ENCODE measurements around the gene SMARCD2.
"Not testable (repeated sequence)": the region's sequence is repeated elsewhere in the genome, so short reads cannot be mapped to it uniquely, and the experiment has no call there.

SMARCD2 gene

DNA sequence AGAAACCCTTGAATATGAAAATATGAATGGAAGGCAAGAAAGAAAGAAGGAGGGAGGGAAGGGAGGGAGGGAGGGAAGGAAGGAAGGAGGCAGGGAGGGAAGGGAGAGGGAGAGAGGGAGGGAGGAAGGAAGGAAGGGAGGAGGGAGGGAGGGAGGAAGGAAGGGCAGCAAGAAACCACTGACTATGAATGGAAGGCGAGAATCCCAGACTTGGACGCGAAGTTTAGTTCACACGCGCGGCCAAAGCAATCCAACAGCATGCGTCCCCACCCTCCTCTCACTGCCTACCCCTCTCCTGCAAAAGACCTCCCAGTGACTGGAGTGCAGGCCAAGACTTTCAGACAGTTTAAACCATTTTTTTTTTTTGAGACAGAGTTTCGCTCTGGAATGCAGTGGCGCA is 7.9 kb upstream of the SMARCD2 start:
- no peak for DNase-seq (ENCODE audit: low read depth in 2 of 2)

DNA sequence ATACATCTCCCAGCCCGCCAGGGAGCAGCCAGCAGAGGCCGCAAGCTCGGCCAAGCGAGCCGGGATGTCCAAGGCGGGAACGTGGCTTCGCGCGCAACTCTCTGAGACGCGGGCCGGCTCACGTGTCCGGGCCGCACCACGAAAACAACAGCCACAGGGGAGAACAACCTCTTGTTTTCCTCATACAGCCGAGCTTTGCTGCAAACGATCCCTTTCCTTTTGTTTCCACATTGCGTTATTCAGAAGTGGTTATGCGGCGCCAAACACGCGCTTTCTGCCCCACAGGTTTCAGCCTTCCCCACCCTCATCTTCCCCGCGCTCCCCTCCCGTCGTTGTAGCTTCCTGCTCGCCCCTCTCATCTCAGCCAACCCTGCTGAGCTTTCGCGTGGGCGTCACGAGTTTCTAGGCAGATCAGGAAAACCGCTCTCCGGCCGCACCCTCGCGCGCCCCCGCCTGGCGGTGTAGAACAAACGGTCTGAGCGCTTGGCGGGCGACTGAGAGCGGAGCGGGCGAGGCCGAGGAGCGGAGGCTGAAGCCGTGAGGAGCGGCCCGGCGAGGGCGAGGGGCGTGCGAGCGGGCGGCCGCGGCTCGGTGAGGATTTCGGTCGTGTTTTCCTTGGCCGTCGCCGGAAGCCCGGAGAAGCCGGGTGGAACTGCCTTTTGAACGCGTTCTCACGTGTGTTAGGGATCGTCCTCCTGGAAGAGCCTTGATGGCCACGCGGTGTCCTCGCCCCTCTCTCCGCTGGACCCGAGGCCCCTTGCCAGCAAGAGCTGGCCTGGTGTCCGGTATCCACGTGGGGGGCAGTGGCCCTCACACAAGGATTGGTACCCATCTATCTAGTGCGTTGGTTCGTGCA is 6.6 kb upstream of the SMARCD2 start:
- DNase-seq (ENCODE audit: low read depth in 2 of 2), result peak; percentile 93 to 97

- DNase-seq (ENCODE audit: low read depth in 2 of 2), result no peak
Measured at GRCh38 chr17:63847525-63848249, 5.2 kb upstream of the SMARCD2 start.

DNA sequence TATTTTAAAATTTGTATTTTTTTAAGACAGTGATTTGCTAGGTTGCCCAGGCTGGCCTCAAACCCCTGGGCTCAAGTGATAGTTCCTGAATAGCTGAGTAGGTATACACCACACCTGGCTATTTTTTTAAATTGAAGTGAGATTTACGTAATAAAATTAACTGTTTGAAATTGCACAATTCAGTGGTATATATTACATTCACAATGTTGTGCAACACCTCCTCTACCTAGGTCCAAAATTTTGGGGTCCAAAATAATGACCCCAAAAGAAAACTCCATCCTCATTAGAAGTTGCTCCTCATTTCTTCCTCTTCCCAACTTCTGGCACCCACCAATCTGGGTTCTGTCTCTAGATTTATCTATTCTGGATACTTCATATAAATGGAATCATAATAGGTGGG is 3.0 kb upstream of the SMARCD2 start:
- no peak for DNase-seq (ENCODE audit: low read depth in 2 of 2)

GRCh38 chr17:63843910-63844677 is 1.6 kb upstream of the SMARCD2 start:
- no peak for DNase-seq (ENCODE audit: low read depth in 2 of 2)

DNA sequence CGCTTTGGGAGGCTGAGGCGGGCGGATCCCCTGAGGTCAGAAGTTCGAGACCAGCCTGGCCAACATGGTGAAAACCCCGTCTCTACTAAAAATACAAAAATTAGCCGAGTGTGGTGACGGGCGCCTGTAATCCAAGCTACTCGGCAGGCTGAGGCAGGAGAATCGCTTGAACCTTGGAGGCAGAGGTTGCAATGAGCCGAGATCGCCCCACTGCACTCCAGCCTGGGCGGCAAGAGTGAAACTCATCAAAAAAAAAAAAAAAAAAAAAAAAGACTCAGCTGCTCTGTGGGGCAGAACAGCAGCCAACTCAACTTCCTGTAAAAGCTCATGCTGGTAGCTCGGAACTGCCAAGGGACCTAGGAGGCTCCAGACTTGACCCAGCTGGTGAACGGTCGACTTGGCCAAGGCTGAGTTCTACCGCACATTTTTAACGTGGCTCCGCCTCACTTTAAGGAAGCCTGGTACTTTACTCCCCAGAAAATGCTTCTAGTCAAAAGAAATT is 953 bp upstream of the SMARCD2 start:
- not testable (repeated sequence) for DNase-seq (ENCODE audit: low read depth in 2 of 2)

- DNase-seq (ENCODE audit: low read depth in 2 of 2), result no peak
Measured at GRCh38 chr17:63842173-63842539, 329 bp downstream of the SMARCD2 start.

DNA sequence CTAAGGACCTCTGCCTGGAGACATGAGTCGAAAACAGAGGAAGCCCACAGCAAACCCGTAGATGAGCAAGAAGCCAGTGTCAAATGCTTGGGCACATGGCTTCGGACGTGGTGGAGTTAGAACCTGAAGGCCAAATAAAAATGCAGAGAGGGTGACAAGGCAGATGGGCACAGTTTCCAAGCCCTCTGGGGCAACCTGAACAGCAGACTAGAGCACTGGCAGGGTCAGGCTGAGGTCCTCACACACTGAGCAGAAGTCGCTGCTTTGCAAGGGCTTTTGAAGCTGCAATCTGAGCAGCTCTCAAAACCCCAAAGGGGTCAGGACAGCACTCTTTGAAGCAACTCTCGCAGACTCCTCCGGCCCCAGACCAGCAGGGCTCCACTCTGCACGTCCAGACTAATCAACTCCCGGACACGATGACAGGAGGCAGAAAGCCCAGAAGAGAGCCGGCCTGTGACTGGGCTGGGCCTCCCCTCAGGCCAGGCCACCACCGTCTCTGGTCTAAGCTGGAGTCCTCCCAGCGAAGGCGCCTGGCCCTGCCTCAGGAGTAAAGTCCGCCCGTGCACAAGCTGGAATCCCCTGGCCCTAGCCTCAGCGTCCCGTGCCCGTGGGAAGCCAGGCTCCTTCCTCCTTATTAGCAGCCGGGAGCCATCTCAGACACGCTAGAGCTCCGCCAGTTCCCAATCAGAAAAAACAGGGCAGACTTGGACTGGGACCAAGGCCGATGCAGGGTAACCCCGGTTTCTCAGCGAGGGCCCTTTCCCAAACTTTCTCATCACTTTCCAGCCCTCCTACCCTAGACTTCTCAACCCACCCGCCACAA is 924 bp downstream of the SMARCD2 start:
- DNase-seq (ENCODE audit: low read depth in 2 of 2), result no peak

DNA sequence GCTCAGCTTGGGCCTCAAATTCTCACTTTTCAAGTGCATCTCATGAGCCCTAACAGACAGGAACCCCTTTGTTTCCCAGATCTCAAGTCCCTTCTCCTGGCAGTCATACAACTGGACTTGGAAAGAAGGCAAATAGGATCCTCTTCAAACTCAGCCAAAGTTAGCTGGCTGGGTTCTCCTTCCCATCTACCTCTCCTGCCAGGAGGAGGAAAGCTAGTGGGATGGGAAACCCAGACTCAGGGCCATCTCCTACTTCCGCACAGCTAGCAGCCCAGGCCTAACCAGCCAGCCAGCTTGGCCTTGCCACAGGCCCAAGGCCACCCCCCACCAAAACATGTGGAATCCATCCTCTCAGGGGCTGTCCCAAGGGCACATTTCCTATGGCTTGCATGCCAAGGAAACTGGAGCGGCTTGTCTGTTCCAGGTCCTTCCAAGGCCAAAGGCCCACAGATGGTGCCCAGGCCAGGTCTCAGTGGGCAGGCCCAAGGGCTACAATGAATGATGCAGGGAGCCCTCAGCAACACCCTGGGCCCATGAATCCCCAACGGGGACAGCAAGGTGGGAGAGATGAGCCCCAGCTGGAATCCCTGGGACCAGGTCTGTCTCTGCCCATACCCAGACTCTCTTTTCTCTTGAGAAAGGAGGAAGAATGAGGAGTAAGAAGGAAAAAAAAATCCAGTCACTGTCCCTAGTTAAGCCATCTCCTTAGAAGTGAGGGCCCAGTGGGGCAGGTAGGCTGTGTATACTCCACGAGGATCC is 1.7 kb downstream of the SMARCD2 start:
- no peak for DNase-seq (ENCODE audit: low read depth in 2 of 2)

GRCh38 chr17:63838631-63839171 is 3.8 kb downstream of the SMARCD2 start:
- DNase-seq (ENCODE audit: low read depth in 2 of 2), result no peak

DNA sequence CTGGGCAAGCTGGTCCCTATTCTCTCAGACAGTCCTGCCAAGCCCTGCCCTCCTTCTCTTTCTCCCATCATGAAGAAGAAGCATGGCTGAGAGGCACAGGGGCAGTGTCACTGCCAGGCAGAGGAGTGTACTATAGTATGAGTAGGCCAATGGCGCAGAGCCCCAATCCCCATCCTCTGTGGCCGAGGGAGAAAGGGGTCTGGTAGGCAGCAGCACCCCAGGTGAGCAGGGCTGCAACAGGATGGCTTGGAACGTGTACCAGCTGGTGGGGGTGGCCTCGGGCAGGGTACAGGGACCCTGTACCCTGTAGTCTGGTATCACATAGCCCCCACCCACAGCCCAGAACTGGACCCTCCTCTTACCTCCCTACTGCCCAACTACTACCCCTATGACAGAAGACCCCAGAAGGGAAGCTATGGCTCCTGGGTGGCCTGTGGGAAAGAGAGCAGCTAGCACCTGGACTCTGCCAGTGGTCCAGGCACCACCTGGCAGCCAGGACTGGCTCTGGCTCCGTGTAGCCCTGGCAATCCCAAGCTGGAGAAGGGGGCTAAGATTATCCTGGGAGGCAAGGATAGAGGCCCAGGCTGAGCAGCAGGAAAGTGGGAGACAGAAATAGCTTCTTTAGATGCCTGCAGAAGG is 4.4 kb downstream of the SMARCD2 start:
- no peak for DNase-seq (ENCODE audit: low read depth in 2 of 2)

- no peak for DNase-seq (ENCODE audit: low read depth in 2 of 2)
Measured at GRCh38 chr17:63837480-63837879, 5.0 kb downstream of the SMARCD2 start.

DNA sequence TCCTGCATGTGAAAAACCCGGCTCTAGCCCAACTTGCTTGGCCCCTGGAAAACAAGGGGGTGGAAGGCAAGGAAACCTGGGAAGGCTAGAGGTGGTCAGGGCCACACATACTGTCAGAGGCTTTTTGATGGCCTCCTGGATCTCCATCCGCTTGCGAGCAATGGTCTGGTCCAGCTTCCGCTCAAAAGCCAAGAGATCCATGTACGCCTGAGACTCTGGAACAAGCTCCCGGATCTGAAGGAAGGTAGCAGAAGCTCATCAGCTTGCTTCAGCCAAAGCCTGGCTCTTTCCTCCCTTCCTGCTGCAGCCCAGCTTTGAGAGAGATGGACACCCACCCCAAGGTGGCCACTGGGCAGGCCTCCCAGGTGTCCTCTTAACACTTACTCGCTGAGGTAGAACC is 5.7 kb downstream of the SMARCD2 start:
- DNase-seq (ENCODE audit: low read depth in 2 of 2), result no peak

DNA sequence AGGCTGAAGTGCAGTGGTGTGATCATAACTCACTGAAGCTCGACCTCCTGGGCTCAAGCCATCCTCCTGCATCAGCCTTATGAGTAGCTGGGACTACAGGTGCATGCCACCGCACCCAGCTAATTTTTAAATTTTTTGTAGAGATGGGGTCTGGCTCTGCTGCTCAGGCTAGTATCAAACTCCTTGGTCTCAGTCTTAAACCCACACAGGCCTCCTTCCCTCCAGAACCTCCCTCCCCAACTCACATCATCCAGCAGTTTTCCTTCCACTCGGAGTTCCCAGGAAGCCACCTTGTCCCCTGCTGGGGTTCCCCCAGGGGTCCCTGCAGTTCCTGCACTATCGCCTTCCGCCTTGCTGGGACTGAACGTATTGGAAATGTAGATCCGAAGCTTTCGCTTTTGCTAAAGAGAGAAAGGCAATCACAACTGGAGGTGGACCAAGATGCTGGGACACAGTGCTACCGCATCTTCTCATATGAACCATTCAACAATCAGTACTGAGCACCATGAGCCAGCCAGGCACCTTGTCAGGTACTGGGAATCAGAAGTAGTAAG is 7.2 kb downstream of the SMARCD2 start:
- no peak for DNase-seq (ENCODE audit: low read depth in 2 of 2)

GRCh38 chr17:63834431-63835166 is 7.9 kb downstream of the SMARCD2 start:
- no peak for DNase-seq (ENCODE audit: low read depth in 2 of 2)

DNA sequence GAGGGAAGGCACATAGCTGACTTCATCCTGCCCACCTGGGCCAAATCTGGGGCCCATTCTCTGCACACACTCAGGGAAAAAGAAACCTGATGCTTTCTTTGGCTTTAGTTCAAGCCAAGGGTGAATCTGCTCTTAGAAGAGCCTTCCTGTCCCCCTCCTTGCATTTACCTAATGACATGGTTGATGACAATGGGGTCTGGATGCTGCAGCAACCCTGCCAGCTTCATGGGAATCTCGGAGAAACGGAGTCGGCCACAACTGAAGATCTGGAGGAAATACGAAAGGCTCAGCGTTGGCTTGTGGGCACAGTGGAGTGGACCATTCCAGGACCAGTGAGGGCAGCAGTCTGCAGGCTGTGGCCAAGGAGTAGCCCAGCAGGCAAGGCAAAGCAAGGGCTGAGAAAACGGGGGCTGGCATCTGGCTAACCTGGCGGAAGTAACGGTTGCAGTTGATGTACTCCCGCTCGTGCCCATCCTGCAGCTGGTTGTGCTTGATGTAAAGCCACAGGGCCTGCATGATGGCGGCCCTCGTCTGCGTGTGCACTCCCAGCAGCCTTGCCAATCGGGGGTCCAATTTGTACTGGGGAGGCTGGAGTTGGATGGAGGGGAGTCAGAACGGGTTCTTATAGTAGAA is 8.6 kb downstream of the SMARCD2 start:
- no peak for DNase-seq (ENCODE audit: low read depth in 2 of 2)

GRCh38 chr17:63833026-63833740 is 9.3 kb downstream of the SMARCD2 start:
- no peak for DNase-seq (ENCODE audit: low read depth in 2 of 2)

DNA sequence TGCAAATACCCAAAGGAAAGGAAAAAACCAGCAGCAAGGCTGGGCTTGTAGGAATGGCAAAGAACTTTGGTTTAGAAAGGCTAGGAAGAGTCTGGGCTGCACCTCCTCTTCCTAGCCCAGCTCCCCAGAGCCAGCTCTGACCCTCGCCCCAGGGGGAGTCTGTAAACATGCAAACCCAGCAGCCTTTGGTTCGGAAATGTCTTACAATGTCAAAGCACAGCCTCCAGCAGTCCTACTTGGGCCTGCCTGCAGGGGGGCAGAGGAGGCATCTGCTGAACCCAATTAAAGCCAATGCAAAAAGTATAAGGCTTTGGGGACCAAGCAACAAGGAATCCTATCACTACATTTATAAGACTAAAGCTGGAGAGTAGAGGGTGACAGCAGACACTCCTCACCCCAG is 10.0 kb downstream of the SMARCD2 start:
- no peak for DNase-seq (ENCODE audit: low read depth in 2 of 2)

Data from stimulated activated CD4-positive, alpha-beta T cell treated with anti-CD3 and anti-CD28 coated beads, Interleukin-12 subunit alpha, Interleukin-12 subunit beta, amount 100 ng/mL, for 24 hours (primary cell).